Activated CD8-positive, alpha-beta T cell treated with anti-CD3 and anti-CD28 coated beads for 36 hours (primary cell): ENCODE data around the gene EPAS1. TPM values are rescaled to one million over a fixed set of nuclear protein-coding genes. Genes with fewer than 3 reads are reported as not detected.
A peak's percentile ranks its signal among the peaks of the same experiment; 100 is the strongest.

ENCODE experiments used
- ATAC-seq: fragments of 200-7000 bp; cut with Tn5 transposase; one replicate; pipeline ENCODE4 v1.10.0; 2021; ENCODE audit warnings: mild to moderate bottlenecking, moderate library complexity
- CTCF ChIA-PET: fragments of 350-600 bp; sonication (Branson Sonifier 250); formaldehyde crosslinking; loops from one replicate; lab custom pipeline; 2021; ENCODE audit warnings: antibody characterized with exemption; lab: Charles Lee
- POLR2A ChIA-PET: fragments of 350-600 bp; sonication (Branson Sonifier 250); formaldehyde crosslinking; loops from one replicate; lab custom pipeline; 2021; ENCODE audit warnings: antibody characterized with exemption; lab: Charles Lee
- DNase-seq: peaks from one replicate; pipeline ENCODE4 v3.0.0-alpha.2; 2020
- H3K27ac Mint-ChIP-seq: one replicate; pipeline ENCODE4 v1.8.0; 2021; ENCODE audit warnings: mild to moderate bottlenecking, mixed read lengths
- H3K27me3 Mint-ChIP-seq: one replicate; pipeline ENCODE4 v1.8.0; 2021; ENCODE audit warnings: mixed read lengths
- H3K36me3 Mint-ChIP-seq: one replicate; pipeline ENCODE4 v1.8.0; 2021; ENCODE audit warnings: low read depth, mixed read lengths
- H3K4me1 Mint-ChIP-seq: one replicate; pipeline ENCODE4 v1.8.0; 2021; ENCODE audit warnings: low read depth, mixed read lengths
- H3K4me3 Mint-ChIP-seq: one replicate; pipeline ENCODE4 v1.8.0; 2021; ENCODE audit warnings: mild to moderate bottlenecking, moderate library complexity, mixed read lengths
- H3K9me3 Mint-ChIP-seq: one replicate; pipeline ENCODE4 v1.8.0; 2021; ENCODE audit warnings: mixed read lengths
- intact Hi-C: fragments of 100-400 bp; cut with micrococcal nuclease; formaldehyde crosslinking; loops from one replicate; pipeline ENCODE4 v1.10.0; 2022
- total RNA-seq, 2 experiments: library from RNA; stranded (reverse); gene quantifications; one replicate each; pipeline ENCODE4 v1.2.3, GENCODE V29; 2021
- TF ChIP-seq, protein P1 (sequence below): fragments of 200-600 bp; IDR thresholded peaks from one replicate; pipeline ENCODE4 v1.8.0; 2022; ENCODE audit warnings: antibody characterized with exemption, mild to moderate bottlenecking

The EPAS1 gene
- total RNA-seq, 2 experiments from 2014 or later: 8.3 to 12.2 TPM

DNA sequence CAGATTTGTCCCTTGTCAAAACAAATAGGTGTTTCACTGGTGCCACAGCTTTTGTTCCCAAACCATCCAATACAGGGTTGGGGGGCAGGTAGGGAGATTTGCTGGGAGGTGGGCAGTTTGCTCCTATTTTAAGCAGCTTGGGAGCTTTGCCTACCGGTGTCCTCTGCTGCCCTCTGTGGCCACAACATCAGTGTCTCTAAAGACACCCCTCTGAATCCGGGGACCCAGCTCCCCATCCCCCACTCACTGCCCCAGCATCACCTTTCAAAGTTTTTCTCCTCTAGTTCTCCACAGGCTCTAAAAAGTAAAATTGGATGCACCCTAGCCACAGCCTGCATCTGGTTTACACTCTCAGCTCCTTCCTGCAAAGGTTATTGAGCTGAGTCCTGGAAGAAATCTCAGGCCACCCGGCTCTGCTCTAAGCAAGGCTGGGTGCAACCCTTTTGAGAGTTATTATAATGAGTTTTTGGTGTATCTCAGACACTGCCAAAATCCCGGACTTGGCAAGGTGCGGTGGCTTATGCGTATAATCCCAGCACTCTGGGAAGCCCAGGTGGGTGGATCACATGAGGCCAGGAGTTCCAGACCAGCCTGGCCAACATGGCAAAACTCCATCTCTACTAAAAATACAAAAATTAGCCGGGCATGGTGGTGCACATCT, 2.9 kb upstream of the EPAS1 start:
- no peaks in the 10 kb centered on the region for H3K36me3 Mint-ChIP-seq

DNA sequence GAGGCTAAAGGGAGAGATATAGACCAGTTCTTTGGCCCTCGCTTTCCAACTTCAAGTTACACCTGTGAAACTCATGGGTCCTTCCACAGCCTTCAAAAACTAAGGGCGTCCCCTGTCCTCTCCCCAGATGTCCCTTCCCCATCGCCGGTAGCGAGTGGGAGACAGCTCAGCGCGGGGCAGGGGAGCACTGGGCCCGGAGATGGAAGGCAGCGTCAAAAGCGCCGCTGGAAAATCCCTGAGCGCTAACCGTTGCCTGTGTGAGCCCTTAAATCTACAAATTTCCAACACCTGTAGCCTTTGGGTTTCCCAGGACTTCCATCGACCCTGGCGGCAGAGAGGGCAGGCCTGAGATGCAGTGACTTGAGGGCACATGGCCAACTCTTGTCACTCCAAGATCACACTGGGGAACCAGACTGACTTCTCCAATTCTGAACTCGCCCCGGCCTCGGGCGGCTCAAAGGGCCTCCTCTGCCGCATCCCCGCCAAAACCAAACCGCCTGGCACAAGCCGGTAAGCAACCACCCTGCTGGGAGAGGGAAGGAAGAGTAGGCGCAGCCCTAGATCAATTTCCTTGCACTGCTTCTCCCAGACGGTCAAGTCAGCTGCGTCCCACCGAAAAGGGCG, 879 bp upstream of the EPAS1 start:
- Mint-ChIP-seq H3K4me1 (peaks cover 20% of the 10 kb centered on the region), H3K36me3 (no peaks in the 10 kb centered on the region), H3K9me3 (no peaks in the 10 kb centered on the region), H3K4me3 (peak overlapping the region; percentile 62), H3K27ac (no peak overlapping the region), H3K27me3 (peaks cover 48% of the 10 kb centered on the region)
- ATAC-seq: no peak
- peak; percentile 28 for DNase-seq
- TF ChIP-seq, protein P1, sequence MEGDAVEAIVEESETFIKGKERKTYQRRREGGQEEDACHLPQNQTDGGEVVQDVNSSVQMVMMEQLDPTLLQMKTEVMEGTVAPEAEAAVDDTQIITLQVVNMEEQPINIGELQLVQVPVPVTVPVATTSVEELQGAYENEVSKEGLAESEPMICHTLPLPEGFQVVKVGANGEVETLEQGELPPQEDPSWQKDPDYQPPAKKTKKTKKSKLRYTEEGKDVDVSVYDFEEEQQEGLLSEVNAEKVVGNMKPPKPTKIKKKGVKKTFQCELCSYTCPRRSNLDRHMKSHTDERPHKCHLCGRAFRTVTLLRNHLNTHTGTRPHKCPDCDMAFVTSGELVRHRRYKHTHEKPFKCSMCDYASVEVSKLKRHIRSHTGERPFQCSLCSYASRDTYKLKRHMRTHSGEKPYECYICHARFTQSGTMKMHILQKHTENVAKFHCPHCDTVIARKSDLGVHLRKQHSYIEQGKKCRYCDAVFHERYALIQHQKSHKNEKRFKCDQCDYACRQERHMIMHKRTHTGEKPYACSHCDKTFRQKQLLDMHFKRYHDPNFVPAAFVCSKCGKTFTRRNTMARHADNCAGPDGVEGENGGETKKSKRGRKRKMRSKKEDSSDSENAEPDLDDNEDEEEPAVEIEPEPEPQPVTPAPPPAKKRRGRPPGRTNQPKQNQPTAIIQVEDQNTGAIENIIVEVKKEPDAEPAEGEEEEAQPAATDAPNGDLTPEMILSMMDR: no peak
- ChIA-PET CTCF (no interaction called here), POLR2A (no interaction called here)
- intact Hi-C loops: no loop called here

More for the DNA sequence above, 2.9 kb upstream of the EPAS1 start:
- Mint-ChIP-seq H3K27me3 (peaks cover 29% of the 10 kb centered on the region), H3K4me1 (peaks cover 17% of the 10 kb centered on the region), H3K4me3 (no peak overlapping the region), H3K27ac (no peak overlapping the region), H3K9me3 (no peaks in the 10 kb centered on the region)
- peak; percentile 54 for DNase-seq
- POLR2A ChIA-PET: interaction anchor here (1.6 kb wide), 1 partner anchor 10 kb away, joined by 5 read pairs; no protein-coding TSS in a partner anchor
- intact Hi-C loops: no loop called here
- CTCF ChIA-PET: interaction anchor here (0.7 to 1.4 kb wide), 8 partner anchors 14 to 283 kb away, joined by 3 to 5 read pairs (median 4); no protein-coding TSS in a partner anchor
- TF ChIP-seq, protein P1: no peak
- no peak for ATAC-seq

DNA sequence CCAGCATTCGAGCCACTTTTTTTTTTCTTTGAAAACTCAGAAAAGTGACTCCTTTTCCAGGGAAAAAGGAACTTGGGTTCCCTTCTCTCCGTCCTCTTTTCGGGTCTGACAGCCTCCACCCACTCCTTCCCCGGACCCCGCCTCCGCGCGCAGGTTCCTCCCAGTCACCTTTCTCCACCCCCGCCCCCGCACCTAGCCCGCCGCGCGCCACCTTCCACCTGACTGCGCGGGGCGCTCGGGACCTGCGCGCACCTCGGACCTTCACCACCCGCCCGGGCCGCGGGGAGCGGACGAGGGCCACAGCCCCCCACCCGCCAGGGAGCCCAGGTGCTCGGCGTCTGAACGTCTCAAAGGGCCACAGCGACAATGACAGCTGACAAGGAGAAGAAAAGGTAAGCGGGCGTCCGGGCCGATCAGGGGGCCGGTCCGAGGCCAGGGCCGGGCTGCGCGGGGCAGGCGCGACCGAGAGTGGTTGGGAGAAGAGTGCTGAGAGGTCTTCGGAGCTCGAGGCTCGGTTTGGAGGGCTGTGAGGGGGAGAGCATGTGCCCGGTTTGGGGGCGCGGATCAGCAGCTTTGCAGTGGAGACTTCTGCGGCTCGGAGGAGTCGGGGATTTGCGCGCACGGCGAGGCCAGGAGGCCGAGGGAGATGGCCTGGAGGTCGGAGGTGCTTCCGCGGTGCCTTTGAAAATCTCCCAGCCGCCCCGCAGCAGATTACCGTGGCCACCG, 502 bp downstream of the EPAS1 start:
- ATAC-seq (peak; percentile 38), DNase-seq (peak; percentile 76)
- H3K27me3 Mint-ChIP-seq: peaks cover 54% of the 10 kb centered on the region
- ChIA-PET POLR2A (no interaction called here), CTCF (interaction anchor here (0.6 to 1.6 kb wide), 3 partner anchors 52 to 298 kb away, joined by 3 read pairs; no protein-coding TSS in a partner anchor)
- peak overlapping the region; percentile 11 for H3K27ac Mint-ChIP-seq
- H3K4me3 Mint-ChIP-seq: peak overlapping the region; percentile 77
- H3K9me3 Mint-ChIP-seq: no peaks in the 10 kb centered on the region
- intact Hi-C loops: no loop called here
- TF ChIP-seq, protein P1: no peak
- peaks cover 20% of the 10 kb centered on the region for H3K4me1 Mint-ChIP-seq
- H3K36me3 Mint-ChIP-seq: no peaks in the 10 kb centered on the region

DNA sequence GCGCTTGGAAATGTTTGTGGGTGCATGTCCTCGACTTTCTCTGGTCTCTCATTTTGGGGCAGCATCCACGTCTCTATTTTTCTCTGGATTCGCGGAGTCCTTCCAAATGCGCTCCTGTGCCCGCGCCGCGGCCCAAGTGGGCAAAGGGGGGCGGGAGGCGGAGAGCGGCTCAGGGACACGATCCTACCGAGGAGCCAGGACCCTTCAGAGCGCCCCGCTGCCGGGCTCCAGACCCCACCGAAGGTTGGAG, 990 bp downstream of the EPAS1 start:
- DNase-seq (no peak), ATAC-seq (no peak)
- Mint-ChIP-seq H3K36me3 (no peaks in the 10 kb centered on the region), H3K27me3 (peaks cover 55% of the 10 kb centered on the region), H3K4me3 (peak overlapping the region; percentile 77), H3K9me3 (no peaks in the 10 kb centered on the region), H3K27ac (no peak overlapping the region), H3K4me1 (peaks cover 22% of the 10 kb centered on the region)
- intact Hi-C loops: no loop called here
- TF ChIP-seq, protein P1: no peak
- ChIA-PET POLR2A (no interaction called here), CTCF (interaction anchor here (0.6 to 1.6 kb wide), 2 partner anchors 52 to 233 kb away, joined by 3 read pairs; no protein-coding TSS in a partner anchor)
